ENCODE measurements around the gene SHISA9.
"Not testable (repeated sequence)": the region's sequence is repeated elsewhere in the genome, so short reads cannot be mapped to it uniquely, and the experiment has no call there.

SHISA9 gene

DNA sequence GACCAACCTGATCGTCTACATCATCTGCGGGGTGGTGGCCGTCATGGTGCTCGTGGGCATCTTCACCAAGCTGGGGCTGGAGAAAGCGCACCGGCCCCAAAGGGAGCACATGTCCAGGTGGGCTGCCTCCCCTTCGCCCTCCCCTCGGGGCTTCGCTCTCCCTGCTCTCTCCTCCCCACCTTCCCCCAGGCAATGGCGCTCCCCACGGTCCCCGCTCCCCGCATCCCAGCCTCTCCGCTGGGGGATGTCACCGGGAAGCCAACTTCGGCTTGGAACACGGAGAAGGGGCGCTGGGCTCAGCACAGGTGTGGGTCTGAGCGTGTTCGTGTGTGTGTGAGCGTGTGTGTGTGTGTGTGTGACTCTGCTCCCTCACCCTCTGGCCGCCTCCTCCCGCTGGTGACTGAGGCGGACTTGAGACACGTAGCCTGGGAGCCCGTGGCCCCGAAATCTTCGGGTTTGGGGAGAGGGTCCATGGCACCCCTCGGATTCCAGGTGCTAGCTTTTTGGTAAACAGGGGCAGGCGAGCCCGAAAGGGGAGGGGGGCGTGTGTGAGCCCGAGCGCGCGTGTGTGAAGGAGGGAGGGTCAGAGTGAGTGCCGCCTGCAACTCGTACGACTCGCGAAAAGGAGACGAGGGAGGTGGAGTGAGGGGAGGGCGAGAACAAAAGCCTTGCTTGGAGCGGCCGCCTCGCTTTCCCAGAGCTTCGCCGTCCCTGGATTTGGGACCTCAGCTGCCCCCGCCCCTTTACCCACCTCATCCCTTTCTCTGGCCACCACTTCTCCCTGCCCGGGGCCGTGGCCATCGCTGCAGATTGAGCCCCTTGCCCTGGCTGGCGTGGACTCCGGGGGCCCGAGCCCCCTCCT, 1.3 kb downstream of the SHISA9 start:
- Histone ChIP-seq H3K27me3 (ENCODE audit: control insufficient read depth, insufficient read depth, low read length) (peaks cover 9% of the 10 kb centered on the region), H3K9ac (ENCODE audit: low read length) (no peak overlapping the region)

DNA sequence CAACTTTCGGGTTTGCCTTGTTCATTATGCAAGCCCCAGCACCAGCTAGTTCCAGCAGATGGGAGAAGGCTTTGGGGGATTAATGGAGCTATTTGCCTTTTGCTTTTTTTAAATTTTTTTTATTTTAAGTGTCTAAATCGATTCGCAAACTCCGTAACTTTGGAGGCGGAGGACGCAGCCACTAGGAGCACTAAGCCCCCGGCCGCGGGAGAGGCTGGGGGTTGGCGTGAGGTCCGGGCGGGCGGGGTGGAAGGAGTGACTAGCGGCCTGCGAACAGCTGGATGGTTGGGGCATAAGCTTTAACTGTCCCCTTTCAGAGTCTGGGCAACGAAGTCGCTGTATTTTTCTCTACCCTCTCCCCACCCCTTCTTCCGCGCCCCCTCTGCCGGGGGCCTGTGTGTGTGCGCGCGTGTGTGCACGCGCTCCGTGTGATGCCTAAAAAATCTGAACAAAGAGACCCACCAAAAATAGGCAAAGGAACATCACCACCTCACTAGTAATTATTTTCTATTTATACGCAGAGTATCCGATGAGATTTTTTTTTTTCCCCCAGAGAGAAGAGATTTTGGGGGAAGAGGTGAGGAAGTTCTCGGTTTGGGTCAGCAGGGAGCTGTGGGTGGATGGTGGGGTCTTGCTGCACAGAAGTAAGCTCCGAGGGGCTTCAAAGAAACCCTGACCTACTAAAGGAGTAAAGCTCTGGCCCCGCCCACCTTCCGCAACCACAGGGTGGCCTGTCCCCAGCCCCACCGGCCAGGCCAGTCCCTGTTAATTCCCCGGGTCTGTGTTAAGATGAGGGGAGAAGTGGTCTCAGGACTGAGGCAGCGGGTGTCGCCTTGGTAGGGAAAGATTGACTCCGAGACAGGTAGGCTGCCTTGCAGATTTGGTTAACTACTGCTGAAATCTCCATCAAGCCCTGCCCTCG, 2.3 kb downstream of the SHISA9 start:
- Histone ChIP-seq H3K4me3 (ENCODE audit: low read length) (peak overlapping the region; percentile 51), H3K36me3 (ENCODE audit: control insufficient read depth, insufficient read depth, low read length) (no peaks in the 10 kb centered on the region), H3K27ac (ENCODE audit: low read depth, low read length) (no peak overlapping the region), H3K9ac (ENCODE audit: low read length) (no peak overlapping the region), H3K4me1 (ENCODE audit: control insufficient read depth, insufficient read depth, low read length) (no peaks in the 10 kb centered on the region), H3K27me3 (ENCODE audit: control insufficient read depth, insufficient read depth, low read length) (peaks cover 9% of the 10 kb centered on the region)

More for the DNA sequence above, 1.3 kb downstream of the SHISA9 start:
- H3K27ac ChIP-seq (ENCODE audit: low read depth, low read length), result peak overlapping the region; percentile 28
- no peaks in the 10 kb centered on the region for H3K36me3 ChIP-seq (ENCODE audit: control insufficient read depth, insufficient read depth, low read length)
- no peaks in the 10 kb centered on the region for H3K4me1 ChIP-seq (ENCODE audit: control insufficient read depth, insufficient read depth, low read length)
- H3K4me3 ChIP-seq (ENCODE audit: low read length), result peak overlapping the region; percentile 51

DNA sequence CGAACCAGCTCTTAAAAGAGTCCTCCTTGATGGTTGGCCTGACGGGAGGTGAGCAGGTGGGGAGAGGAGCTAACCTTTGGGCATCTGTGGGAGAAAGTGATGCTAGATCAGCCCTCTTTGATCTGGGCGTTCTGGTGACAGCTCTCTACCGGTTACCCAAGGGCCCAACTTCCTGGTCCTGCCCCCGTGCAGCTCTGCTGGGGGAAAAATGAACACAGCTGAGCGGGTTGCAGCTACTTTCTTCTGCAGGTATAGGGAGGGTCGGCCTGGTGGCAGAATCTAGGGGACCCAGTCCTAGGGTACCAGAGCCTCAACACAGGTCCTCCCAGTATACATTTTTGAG, 2.9 kb downstream of the SHISA9 start:
- H3K4me3 ChIP-seq (ENCODE audit: low read length), result no peak overlapping the region
- no peak overlapping the region for H3K27ac ChIP-seq (ENCODE audit: low read depth, low read length)
- H3K27me3 ChIP-seq (ENCODE audit: control insufficient read depth, insufficient read depth, low read length), result peaks cover 9% of the 10 kb centered on the region

DNA sequence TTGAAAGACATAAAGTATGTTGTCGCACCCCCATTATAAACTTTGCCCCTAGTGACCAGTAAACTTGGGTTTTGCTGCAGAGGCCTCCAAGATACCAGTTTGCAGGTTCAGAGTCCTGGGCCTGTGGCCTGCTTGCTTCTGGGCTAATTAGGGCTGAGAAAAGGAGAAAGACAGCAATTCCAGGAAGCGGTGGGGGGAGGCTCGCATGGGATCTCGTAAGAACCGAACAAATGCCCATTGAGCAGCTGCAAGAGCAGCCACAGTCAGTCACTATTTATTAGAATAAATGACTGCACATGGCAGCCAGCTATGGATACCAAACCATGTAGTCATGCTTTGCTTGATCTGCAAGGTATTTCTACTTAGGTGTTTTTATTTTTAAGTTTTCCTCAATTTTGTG, 4.9 kb downstream of the SHISA9 start:
- H3K4me1 ChIP-seq (ENCODE audit: control insufficient read depth, insufficient read depth, low read length), result no peaks in the 10 kb centered on the region
- no peaks in the 10 kb centered on the region for H3K36me3 ChIP-seq (ENCODE audit: control insufficient read depth, insufficient read depth, low read length)
- peaks cover 9% of the 10 kb centered on the region for H3K27me3 ChIP-seq (ENCODE audit: control insufficient read depth, insufficient read depth, low read length)
- no peak overlapping the region for H3K9ac ChIP-seq (ENCODE audit: low read length)
- H3K27ac ChIP-seq (ENCODE audit: low read depth, low read length), result no peak overlapping the region
- H3K4me3 ChIP-seq (ENCODE audit: low read length), result no peak overlapping the region

More for the DNA sequence above, 2.9 kb downstream of the SHISA9 start:
- no peaks in the 10 kb centered on the region for H3K36me3 ChIP-seq (ENCODE audit: control insufficient read depth, insufficient read depth, low read length)
- no peak overlapping the region for H3K9ac ChIP-seq (ENCODE audit: low read length)
- H3K4me1 ChIP-seq (ENCODE audit: control insufficient read depth, insufficient read depth, low read length), result no peaks in the 10 kb centered on the region

DNA sequence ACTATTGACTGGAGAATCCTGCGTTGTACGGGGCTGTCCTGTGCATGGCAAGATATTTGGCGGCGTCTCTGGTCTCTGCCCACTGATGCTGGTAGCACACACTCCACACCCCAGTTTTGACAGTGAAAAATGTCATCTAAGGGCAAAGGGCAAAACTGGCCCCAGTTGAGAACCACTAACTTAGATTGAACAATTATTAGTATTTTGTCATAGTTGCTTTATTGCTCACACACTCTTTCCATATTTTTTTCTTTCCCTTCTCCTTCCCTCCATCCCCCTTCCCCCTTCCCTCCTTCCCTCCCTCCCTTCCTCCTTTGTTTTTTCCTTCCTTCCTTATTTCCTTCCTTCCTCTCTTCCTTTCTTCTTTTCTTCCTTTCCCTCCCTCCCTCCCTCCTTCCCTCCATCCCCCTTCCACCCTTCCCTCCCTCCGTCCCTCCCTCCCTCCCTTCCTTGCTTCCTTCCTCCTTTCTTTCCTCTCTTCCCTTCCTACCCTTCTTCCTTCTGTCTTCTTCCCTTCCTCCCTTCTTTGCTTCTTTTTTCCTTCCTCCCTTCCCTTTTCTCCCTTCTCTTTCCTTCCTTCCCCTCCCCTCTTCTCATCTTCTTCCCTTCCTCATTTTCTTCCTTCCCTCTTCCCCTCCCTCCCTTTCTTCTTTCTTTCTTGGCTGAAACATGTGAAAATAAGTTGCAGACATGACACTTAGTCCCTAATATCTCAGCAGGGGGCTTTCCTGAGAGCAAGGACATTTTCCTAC, 5.5 kb downstream of the SHISA9 start:
- no peak overlapping the region for H3K27ac ChIP-seq (ENCODE audit: low read depth, low read length)
- no peak overlapping the region for H3K9ac ChIP-seq (ENCODE audit: low read length)
- H3K27me3 ChIP-seq (ENCODE audit: control insufficient read depth, insufficient read depth, low read length), result peaks cover 9% of the 10 kb centered on the region
- no peaks in the 10 kb centered on the region for H3K36me3 ChIP-seq (ENCODE audit: control insufficient read depth, insufficient read depth, low read length)
- no peak overlapping the region for H3K4me3 ChIP-seq (ENCODE audit: low read length)
- H3K4me1 ChIP-seq (ENCODE audit: control insufficient read depth, insufficient read depth, low read length), result no peaks in the 10 kb centered on the region

- H3K4me1 ChIP-seq (ENCODE audit: control insufficient read depth, insufficient read depth, low read length), result no peaks in the 10 kb centered on the region
- peaks cover 3% of the 10 kb centered on the region for H3K27me3 ChIP-seq (ENCODE audit: control insufficient read depth, insufficient read depth, low read length)
- no peak overlapping the region for H3K4me3 ChIP-seq (ENCODE audit: low read length)
Observed at GRCh38 chr16:12907670-12908233, 6.4 kb downstream of the SHISA9 start.

GRCh38 chr16:12917246-12917645, 15.8 kb downstream of the SHISA9 start:
- H3K36me3 ChIP-seq (ENCODE audit: control insufficient read depth, insufficient read depth, low read length), result no peaks in the 10 kb centered on the region
- H3K27me3 ChIP-seq (ENCODE audit: control insufficient read depth, insufficient read depth, low read length), result no peaks in the 10 kb centered on the region
- H3K4me3 ChIP-seq (ENCODE audit: low read length), result no peak overlapping the region
- H3K9ac ChIP-seq (ENCODE audit: low read length), result no peak overlapping the region
- H3K4me1 ChIP-seq (ENCODE audit: control insufficient read depth, insufficient read depth, low read length), result no peaks in the 10 kb centered on the region
- no peak overlapping the region for H3K27ac ChIP-seq (ENCODE audit: low read depth, low read length)

More at GRCh38 chr16:12907670-12908233, 6.4 kb downstream of the SHISA9 start:
- no peak overlapping the region for H3K9ac ChIP-seq (ENCODE audit: low read length)
- H3K27ac ChIP-seq (ENCODE audit: low read depth, low read length), result no peak overlapping the region
- no peaks in the 10 kb centered on the region for H3K36me3 ChIP-seq (ENCODE audit: control insufficient read depth, insufficient read depth, low read length)

- Histone ChIP-seq H3K36me3 (ENCODE audit: control insufficient read depth, insufficient read depth, low read length) (no peaks in the 10 kb centered on the region), H3K4me1 (ENCODE audit: control insufficient read depth, insufficient read depth, low read length) (no peaks in the 10 kb centered on the region), H3K4me3 (ENCODE audit: low read length) (no peak overlapping the region), H3K27ac (ENCODE audit: low read depth, low read length) (no peak overlapping the region), H3K9ac (ENCODE audit: low read length) (no peak overlapping the region), H3K27me3 (ENCODE audit: control insufficient read depth, insufficient read depth, low read length) (no peaks in the 10 kb centered on the region)
Observed at GRCh38 chr16:12917653-12918052, 16.3 kb downstream of the SHISA9 start.

DNA sequence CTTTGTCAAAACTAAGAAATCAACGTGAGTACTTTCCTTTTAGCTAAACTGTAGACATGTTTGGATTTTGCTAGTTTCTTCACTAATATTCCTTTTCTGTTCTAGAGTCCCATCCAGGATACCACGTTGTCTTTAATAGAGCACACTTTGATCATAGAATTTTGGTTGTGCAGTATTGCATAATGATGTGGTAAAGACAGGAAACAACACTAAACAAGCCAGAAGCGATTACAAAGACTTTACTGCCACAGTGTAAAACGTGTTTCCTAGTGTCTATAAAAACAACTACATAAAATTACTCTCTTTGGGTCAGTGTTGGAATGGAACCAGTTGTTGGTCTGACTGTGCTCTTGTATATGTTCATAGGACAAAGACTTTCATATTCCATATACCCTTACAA, 19.3 kb downstream of the SHISA9 start:
- Histone ChIP-seq H3K4me3 (ENCODE audit: low read length) (no peak overlapping the region), H3K27ac (ENCODE audit: low read depth, low read length) (no peak overlapping the region), H3K36me3 (ENCODE audit: control insufficient read depth, insufficient read depth, low read length) (no peaks in the 10 kb centered on the region), H3K27me3 (ENCODE audit: control insufficient read depth, insufficient read depth, low read length) (no peaks in the 10 kb centered on the region), H3K9ac (ENCODE audit: low read length) (no peak overlapping the region), H3K4me1 (ENCODE audit: control insufficient read depth, insufficient read depth, low read length) (no peaks in the 10 kb centered on the region)

DNA sequence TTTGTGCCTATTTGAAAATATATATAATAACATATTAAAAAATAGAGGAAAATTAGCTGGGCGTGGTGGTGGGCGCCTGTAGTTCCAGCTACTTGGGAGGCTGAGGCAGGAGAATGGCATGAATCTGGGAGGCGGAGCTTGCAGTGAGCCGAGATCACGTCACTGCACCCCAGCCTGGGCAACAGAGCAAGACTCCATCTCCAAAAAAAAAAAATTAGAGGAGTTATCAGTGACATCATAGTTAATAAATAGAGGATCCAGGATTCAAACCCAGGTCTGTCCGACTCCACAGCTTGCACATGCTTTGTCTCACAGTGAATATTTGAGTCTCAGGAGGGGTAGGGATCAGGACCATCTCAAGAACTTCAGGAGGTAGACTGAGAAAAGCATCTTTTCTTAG, 22.2 kb downstream of the SHISA9 start:
- not testable (repeated sequence) for H3K36me3 ChIP-seq (ENCODE audit: control insufficient read depth, insufficient read depth, low read length); H3K9ac ChIP-seq (ENCODE audit: low read length); H3K4me1 ChIP-seq (ENCODE audit: control insufficient read depth, insufficient read depth, low read length); H3K27ac ChIP-seq (ENCODE audit: low read depth, low read length); H3K4me3 ChIP-seq (ENCODE audit: low read length); H3K27me3 ChIP-seq (ENCODE audit: control insufficient read depth, insufficient read depth, low read length)

- no peak overlapping the region for H3K27ac ChIP-seq (ENCODE audit: low read depth, low read length)
- H3K27me3 ChIP-seq (ENCODE audit: control insufficient read depth, insufficient read depth, low read length), result no peaks in the 10 kb centered on the region
- H3K9ac ChIP-seq (ENCODE audit: low read length), result no peak overlapping the region
- H3K4me3 ChIP-seq (ENCODE audit: low read length), result no peak overlapping the region
- H3K36me3 ChIP-seq (ENCODE audit: control insufficient read depth, insufficient read depth, low read length), result no peaks in the 10 kb centered on the region
- H3K4me1 ChIP-seq (ENCODE audit: control insufficient read depth, insufficient read depth, low read length), result no peaks in the 10 kb centered on the region
Observed at GRCh38 chr16:12925026-12925800, 23.8 kb downstream of the SHISA9 start.

All from rectal smooth muscle tissue (tissue), 1 donor.